NCI-H1694 (cell line): ENCODE results near the gene CARS2.
"Not testable (repeated sequence)": the region's sequence is repeated elsewhere in the genome, so short reads cannot be mapped to it uniquely, and the experiment has no call there.

ENCODE experiments used
- DNase-seq: peaks from one replicate; lab custom pipeline; 2025; lab: John Stamatoyannopoulos, UW

The CARS2 gene

DNA sequence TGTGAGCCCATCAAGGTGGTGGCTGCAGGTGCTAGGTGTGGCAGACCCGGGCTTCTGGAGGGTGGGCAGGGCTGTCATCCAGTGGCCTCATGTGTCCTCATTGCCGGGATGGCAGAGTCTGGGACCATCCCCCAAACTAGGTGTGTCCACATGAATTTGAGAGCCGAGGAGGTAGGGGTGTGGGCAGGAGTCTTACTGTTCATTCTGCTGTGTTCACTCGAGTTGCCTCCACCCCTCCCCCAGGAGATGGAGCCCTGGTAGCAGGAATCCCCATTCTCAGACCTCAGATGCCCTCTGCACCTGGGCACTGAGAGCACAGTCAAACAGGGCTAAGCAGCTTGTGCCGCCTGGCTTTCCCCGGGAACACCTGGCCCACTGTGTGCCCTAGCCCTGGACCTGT, 68.2 kb downstream of the CARS2 start:
- DNase-seq: no peak

DNA sequence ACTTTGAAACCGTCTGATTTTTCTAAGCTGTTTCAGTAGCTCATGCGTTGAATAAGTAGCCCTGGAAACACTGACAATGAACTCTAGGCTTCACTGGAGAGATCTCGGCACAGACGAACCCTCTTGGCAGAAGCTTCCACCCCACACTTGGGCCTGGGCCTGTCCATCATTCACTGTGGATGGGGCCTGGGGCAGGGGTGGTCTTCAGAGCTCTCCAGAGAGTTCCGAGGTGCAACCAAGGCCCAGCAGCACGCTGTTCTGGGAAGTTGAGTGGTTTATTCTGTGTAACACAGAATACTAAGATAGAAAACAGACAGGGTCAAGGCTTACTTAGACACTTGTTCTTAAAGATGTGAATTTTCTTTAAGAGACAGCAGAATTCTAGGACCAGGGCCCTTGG, 68.6 kb downstream of the CARS2 start:
- DNase-seq: no peak

DNA sequence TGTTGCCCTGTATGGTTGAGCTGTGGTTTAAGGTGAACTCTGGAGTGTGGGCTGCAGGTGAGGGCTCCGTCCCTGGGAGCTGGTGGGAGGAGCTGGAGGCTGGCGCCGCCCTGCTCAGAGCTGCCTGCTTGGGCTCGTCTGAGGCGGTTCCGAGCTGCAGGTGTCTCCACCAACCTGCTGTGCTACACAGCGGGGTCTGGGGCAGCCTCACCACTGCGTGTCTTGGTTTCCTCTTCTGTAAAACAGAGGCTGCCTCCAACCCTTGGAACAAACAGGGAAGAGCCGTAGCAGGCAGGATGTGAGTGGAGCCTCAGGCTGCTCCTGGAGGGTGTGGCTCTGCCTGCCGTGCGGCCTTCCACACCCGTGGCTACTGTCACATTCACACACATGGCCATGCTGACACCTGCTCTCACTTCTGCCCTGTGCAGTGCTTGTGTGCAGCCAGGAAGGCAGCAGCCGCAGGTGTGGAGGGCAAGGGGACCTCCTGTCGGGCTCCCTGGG, 69.2 kb downstream of the CARS2 start:
- no peak for DNase-seq

DNA sequence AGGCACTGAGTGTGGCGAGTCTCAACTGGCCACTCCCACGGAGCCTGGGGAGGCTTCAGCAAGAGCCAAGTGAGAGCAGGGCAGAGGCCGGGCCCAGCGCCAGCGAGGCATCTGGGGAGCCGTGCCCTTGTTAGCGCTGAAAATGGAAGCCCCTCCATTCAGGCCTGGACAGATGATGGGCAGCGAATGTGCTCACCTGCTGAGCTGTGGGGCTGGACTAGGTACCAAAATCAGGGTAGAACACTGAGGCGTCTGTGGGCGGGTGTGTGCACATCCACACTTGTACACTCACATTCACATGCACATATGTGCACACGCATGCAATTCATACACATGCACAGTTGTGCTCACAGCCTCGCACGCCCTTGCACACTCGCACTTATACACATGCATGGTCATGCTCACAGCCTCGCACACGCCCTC, 69.9 kb downstream of the CARS2 start:
- no peak for DNase-seq

DNA sequence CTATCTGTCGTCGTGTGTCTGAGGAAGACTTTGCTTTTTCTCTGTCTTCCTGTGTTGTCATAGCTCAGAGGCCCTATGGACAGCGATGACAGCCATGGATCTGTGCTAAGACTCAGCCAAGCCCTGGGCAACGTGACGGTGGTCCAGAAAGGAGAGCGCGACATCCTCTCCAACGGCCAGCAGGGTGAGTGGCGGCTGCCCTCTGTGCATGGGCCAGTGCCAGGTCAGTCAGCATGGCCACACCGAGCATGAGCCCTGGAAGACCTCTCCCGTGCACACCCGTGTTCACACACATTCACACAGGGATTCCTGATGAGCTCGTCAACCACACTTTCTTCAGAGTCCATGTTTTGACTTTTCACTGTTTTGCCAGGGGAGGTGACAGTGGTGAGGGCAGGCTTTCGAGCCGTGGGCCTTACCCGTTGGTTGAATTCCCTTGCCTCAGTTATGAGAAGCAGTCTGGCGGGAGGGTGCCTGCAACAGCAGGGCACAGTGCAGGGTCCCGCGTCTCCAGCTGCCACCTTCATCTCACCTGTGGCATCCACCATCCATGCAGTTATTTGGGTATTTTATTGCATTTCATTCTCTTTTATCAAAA, 70.4 kb downstream of the CARS2 start:
- no peak for DNase-seq

DNA sequence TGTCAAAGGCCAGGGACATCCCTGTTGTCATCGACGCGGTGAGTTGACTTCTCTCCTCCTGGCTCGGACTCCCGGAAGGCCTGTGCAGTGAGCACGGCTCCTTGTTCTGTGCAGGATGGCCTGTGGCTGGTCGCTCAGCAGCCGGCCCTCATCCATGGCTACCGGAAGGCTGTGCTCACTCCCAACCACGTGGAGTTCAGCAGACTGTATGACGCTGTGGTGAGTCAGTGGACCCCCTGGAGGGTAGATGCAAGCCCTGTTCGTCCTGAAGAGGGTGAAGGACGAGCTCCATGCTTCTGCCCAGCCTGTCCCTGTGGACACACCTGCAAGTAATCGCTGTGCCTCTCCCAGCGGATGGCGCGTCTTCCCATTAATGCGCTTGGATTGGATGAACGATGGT, 71.4 kb downstream of the CARS2 start:
- no peak for DNase-seq

DNA sequence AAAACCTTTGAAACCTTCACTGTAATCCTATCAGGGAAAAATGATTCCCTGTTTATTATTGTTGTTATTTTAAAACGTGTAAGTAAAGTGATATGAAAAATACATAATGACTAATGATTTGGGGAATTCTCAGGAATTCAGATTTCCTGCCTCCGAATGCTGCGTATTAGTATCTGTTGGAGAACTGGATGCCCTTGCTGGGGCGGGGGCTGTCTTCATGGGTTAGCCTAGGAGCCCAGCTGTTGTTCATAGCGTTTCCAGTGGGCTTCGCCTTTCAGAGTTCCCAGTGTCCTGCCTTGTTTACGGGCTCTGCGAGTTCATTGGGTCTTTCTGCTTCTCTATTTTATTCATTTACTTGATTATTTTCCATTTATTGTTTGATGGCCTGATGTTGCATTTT, 72.1 kb downstream of the CARS2 start:
- no peak for DNase-seq

DNA sequence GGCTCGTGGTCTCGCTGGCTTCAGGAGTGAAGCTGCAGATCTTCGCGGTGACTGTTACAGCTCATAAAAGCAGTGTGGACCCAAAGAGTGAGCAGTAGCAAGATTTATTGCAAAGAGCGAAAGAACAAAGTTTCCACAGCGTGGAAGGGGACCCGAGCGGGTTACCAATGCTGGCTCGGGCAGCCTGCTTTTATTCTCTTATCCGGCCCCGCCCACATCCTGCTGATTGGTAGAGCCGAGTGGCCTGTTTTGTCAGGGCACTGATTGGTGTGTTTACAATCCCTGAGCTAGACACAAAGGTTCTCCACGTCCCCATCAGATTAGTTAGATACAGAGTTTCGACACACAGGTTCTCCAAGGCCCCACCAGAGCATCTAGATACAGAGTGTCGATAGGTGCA, 73.7 kb downstream of the CARS2 start:
- not testable (repeated sequence) for DNase-seq

DNA sequence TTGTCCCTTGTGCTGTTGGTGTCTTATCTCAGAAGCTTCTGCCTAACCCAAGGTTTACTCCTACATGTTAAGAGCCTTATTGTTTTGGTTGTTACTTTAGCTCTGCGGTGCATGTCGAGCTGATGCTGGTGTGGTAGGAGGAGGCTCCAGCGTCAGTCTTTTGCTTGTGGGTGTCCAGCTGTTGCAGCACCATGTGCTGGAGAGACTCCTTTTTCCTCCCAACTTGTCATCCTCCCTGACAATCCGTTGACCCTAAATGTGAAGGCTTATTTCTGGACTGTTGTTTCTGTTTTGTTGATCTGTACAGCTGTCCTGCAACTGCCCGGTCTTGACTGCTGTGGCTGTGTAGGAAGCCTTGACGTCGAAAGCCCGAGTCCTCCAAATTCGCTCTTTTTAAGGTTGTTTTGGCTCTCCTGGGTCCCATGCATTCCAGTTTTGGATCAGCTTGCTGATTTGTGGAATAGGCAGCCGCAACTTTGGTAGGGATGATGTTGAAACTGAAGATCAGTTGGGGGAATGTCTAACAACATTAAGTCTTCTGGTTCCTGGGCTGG, 75.3 kb downstream of the CARS2 start:
- no peak for DNase-seq

DNA sequence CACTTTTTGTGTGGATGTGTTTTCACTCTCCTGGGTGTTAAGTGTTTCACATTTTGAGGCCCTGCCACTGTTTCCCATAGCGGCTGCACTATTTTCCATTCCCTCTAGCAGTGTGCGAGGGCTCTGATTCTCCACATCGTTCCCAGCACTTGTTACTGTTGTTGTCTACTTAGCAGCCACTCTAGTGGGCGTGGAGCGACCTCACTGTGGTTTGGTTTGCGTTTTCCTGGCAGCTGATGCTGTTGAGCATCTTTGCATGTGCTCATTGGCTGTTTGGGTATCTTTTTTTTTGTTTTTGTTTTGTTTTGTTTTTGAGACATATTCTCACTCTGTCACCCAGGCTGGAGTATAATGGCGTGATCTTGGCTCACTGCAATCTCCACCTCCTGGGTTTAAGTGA, 76.2 kb downstream of the CARS2 start:
- DNase-seq: no peak

DNA sequence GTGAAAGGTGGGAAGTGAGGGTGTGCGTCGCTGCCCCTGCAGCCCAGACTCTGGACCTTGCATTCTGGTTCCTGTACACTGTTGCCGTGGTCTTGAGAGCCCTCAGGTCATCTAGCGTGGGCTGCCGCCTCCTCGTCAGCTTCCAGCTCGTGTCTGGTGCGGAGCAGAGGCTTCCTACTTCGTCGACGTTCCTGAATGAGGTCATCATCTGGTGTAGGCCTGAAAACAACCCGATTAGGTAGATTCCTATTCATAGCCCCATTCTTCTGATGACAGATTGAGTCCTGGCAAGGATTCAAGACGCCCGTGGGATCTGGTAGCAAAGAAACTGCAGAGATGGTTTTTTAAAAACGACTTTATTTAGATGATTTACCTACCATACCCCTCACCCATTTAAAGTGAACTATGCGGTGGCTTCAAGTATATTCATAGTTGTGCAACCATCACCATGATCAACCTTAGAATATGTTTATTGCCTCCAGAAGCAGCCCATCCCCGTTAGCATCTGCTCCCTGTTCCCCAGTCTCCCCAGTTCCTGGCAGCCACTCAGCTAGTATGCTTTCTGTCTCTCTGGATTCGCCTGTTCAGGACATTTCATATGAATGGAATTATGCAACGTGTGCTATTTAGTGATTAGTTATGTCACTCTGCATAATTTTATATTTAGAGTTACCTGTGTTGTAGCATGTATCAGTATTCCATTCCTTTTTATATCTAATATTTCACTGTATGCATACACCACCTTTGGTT, 76.8 kb downstream of the CARS2 start:
- DNase-seq: no peak

DNA sequence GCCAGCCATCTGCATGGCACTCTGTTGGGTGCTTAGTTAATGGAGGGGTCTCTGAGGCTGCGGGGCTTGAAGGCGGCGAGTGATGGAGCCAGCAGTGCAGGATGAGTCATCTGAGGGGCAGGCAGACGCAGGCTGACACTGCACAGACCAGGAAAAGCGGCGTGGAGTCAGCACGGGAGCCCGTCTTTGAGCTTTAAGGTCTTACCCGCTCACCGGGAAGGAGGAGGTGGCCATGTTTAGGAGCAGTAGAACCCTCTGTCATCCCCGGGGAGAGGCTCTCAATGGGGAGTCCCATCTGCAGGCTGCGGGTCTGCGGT, 77.5 kb downstream of the CARS2 start:
- no peak for DNase-seq

DNA sequence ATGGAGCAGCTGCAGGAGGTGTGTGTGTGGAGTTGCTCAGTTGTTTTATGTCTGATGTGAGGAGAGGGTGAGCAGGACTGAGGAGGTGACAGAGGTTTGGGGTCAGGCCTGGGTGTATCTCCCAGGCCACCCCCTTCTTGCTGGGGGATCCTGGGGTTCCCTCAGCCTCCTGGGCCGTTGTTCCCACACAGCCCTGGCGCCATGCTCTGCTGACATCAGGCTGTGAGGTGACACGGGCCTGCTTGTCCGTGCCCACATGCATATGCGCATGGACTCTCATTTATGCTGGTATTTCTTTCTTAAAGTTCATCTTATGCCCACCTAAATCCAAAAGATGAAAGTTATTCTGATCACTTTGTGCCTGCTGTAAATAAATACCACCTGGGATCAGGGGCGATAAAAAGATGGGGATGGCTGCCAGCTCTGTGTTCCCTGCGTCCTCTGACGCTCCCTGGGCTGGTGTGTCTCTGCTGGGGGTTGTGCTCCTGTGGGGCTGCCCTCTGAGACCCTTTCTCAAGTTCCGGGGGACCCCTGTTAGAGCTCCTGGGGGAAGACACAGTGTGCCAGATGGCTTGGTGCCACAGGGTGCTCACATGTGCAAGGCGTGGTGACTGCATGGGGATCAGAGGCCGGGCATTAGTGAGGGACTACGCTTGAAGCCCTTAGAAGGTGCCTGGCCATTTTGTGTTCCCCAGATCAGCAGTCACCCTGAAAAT, 78.0 kb downstream of the CARS2 start:
- DNase-seq: no peak

DNA sequence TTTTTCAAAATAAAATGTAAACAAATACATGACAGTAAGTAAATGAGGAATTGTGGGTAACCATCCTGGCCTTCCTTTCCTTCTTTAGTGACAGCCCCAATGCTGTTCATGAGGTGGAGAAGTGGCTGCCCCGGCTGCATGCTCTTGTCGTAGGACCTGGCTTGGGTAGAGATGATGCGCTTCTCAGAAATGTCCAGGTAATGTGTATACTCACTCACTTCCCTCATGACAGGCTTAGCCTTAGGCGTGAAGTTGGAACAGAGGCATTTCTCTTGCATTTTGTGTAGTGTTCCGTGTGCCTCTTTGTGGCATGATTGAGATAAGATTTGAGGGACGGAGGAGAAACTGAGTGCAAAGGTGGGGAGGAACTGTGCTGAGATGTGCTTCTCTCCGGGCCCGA, 78.6 kb downstream of the CARS2 start:
- no peak for DNase-seq

DNA sequence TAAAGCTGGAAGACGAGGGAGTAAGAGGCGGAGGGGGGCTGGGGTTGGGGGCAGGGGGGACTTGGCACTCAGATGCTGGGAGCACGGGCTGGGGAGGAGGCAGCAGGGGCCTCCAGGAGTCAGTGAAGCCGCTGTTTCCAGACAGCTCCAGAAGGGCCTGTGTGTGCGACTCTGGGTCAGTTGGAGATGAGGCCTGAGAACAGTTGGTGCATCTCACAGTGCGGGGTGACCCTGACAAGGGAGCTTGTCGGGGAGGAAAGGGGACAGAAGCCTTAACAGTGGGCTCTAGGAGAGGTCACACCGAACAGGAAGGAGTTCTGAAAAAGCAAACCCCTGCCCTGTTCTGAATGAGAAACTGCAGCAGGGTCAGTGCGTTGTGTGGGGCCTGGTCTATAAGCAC, 79.4 kb downstream of the CARS2 start:
- DNase-seq: no peak

DNA sequence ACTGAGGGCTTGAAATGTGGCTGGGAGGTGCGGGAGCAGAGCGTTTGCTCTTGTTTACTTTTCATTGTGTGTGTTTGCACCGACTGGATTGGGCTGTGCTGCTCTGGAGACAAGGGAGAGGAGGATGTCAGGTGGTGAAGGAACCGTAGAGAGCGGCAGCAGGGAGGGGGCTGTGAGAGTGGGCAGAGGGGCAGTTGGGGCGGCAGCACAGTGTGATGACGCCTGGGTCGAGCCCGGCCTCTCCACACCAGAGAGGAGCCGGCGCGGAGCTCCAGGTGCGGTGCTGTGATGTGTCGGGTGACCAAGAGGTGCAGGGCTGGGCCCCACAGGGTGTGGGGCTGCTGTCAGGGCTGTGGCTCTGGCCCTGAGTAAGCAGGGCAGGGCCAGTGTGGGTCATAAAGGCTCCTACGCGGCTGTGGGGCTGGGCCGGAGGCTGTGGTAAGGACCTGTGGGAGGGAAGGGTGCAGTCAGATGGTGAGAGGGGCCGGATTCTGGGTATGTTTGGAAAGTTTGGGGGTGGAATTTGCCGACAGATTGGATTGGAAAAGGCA, 80.1 kb downstream of the CARS2 start:
- DNase-seq: no peak

DNA sequence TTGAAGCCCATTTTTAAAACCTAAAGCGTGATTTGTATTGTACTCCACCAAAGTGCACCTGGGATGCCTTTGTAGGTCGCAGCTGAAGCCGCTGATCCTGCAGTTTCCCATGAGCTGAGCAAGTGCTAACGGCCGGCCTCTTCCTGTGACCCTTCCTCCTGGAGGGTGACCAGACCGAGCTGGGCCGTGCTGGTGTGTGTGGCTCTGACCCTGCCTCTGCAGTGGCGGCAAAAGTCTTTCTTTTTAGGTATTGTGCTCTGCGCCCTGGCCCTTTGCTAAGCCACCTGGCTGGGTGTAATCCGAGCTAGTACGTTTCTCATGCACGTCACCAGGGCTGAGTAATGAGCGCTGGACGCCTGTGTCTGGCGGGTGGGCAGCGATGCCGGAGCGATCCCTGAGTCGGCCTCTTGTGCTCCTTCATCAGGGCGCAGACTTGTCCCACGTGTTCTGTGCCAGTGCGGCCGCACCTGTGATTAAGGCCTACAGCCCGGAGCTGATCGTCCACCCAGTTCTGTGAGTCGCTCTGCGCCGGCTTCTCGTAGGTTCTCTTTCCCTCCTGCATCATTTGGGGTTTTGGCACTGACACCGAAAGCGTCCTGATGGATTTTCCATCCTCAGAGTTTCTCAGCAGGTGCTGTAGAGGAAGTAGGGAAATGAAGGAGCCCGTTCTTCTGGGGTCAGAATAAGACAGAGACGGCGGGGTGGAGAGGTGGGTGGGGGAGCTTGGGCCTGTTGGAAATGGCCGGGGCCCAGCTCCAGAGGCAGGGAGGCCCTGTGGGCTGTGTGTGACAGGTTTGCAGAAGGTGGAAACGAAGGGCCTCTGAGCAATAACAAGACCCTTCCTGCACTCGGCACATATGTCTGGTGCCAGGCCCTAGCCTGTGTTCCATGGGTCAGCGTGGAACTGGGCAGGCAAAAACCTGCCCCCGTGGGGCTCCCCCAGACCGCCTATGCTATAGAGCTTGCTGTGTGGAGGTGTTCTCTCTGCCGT, 80.9 kb downstream of the CARS2 start:
- DNase-seq: no peak

DNA sequence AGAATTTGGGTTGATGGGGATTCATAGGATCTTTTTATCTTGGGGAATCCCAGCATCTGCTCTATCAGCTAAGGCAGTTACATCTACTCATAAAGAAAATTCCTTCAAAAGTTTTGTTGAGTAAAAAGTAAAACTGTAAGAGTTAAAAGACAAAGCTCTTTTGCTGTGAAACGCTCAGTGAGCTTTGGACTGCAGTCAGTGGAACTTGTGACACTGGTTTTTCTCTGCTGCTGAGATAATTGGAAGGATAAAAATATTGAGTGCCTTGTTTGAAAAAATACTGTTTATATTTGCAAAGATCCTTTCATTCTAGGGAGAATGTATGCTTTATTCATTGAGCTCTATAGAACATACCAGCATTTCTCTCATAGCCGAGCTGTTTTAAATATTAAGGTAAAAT, 85.3 kb downstream of the CARS2 start:
- DNase-seq: no peak

DNA sequence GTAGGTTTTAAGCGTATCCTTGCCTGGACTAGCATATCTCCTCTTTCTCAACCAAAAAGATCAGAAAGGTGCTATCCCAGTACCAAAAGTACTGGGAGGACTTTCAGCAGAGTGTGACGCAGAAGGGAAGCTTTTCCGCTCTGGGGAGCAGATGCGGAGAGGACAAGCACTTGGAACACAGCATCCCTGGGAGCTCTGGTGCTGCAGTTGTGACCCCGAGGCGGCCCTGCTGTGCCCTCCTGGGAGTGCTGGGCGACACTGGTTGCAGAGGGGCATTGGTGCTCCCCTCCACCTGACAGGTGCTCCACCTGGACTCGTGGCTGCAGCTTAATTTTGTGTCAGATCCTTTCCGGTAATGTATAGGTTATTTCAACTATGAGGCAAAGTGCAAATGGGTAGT, 87.1 kb downstream of the CARS2 start:
- no peak for DNase-seq

DNA sequence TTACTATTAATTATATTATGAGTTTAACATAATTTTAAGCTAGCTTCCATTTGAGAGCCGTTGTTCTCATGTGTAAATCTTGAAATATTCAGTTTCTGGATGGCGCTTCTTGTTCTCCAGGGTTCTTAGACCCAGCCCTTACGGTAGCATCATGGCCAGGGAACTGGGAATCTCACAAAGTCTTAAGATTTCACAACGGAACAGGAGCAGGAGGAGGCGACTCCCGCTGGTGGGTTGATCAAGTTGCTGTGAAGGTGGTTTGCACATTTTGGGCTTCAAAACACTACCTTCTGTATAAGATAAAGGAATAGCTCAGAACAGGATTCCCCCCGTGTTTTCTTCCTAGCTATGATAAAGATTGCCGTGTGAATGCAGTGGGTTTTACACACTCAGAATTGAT, 87.7 kb downstream of the CARS2 start:
- no peak for DNase-seq

DNA sequence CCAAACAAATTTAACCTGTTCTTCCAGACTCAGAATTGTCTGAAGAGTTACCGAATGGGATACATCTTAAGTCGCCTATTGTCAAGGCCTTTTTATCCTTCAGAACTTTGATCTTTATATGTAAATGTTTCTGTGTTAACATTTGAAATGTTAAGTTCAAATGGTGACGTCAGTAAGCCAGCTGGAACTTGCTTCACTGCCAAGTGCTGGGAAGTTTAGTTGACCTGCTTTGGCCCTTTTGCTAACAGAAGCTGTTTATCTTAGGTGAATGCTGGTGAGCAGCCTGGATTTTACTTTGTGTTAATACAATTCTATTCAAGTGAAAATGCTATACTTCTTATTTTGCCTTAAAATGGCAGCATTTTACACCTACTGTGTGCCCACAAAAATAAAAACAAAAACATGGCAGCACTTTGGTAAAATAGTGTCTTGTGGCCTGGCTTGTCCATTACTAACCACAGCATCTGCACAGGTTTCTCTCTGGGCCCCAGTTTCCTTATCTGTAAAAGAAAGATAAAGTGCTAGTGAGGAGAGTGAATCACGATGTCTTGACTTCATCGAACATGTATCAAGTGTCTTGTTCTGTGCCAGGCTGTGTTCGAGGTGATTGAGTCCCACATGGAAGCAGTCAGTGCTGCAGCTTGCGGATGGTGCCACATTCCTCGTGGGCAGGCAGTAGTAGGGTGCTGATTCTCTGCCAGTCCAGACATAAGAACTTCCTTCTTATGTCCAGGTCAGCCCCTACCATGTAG, 88.4 kb downstream of the CARS2 start:
- DNase-seq: no peak
